GM18508 (cell line): ENCODE measurements around the gene CD300H.
"Not testable (repeated sequence)": the region's sequence is repeated elsewhere in the genome, so short reads cannot be mapped to it uniquely, and the experiment has no call there.

ENCODE experiments used
- ATAC-seq: cut with Tn5 transposase; IDR thresholded peaks from one replicate; pipeline ENCODE4 v1.9.1; 2021; ENCODE audit warnings: moderate number of reproducible peaks; ENCODE audit not compliant: insufficient read depth, unreplicated experiment

Gene CD300H

DNA sequence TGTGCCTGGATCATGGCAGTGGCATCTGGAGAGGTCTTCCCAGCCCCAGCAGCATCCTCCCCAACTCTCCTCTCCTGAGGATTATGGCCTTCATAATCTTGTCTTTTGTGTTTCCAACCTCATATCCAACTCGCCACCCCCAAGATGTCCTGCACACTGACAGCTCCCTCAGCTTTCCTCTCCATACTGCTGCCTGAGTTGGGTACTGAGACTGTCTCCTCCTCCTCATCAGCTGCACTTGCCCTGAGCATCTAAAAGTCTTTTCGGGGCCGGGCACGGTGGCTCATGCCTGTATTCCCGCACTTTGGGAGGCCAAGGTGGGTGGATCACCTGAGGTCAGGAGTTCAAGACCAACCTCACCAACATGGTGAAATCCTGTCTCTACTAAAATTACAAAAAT, 38.1 kb downstream of the CD300H start:
- ATAC-seq: no peak

DNA sequence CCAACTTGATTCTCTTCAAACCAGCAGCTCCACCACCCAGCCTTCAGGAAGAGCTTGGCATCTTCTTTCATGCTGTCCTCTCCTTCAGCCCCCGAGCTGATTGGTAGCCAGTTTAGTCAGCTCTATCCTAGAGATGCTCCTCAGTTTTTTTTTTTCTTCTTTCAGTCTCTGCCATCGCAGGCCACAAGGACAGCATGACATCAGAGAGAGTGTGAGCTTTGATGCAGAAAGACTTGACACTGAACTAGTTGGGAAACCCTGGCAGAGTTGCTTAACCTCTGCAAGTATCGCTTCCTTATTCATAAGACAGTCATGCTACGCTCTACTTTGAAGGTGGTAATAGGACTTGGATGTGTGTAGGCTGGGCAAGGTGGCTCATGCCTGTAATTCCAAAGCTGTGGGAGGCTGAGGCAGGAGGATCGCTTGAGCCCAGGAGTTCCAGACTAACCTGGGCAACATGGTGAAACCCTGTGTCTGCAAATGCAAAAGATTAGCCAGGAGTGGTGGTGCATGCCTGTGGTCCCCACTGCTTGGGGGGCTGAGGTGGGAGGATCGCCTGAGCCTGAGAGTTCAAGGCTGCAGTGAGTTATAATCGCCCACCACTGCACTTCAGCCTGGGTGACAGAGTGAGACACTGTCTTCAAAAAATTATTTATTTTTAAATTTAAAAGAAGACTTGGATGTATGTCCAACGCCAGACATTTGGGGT, 38.7 kb downstream of the CD300H start:
- peak; percentile 75 for ATAC-seq

DNA sequence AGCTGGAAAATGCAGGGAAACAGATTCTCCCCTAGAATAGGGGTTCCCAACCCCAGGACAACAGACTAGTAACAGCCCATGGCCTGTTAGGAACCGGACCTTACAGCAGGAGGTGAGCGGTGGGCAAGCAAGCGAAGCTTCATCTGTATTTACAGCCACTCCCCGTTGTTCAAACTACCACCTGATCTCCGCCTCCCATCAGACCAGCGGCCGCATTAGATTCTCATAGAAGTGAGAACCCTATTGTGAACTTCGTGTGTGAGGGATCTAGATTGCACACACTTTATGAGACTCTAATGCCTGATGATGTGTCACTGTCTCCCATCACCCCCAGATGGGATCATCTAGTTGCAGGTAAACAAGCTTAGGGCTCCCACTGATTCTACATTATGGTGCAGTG, 39.6 kb downstream of the CD300H start:
- ATAC-seq: no peak

DNA sequence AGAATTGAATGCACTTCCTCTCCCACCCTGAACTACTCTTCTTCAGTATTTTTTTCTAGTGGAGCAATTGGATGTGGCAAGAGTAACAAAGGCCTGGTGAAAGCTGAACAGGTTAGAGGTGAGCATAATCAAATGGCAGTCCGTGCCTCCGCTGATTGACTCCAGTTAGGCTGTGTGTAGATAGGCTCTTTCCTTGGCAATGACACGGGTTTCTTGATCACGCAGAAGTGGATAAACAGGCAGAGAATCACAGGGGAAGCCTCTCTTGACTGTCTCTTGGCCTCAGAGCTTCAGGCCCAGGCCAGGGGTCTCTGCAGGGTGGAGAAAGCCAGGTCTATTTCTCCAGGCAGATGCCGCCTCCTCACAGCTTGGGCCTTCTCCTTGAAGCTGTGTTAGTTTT, 40.2 kb downstream of the CD300H start:
- no peak for ATAC-seq

DNA sequence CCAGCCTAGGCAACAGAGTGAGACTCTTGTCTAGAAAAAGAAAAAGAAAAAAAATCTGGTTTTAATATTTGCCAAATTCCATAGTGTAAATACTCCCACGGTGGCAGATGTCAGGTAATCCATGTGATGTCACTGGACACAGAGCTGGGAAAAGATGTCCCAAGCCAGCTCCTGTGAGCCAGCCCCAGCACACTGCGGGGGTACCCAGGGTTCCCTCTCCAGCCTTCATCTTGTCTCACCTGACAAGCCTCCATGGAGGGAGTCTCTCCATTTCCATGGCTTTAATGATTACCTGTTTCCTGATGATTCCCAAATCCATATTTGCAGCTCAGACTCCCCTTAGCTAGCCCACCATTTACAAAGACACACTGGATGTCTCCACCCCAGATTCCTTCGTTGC, 40.6 kb downstream of the CD300H start:
- ATAC-seq: no peak

DNA sequence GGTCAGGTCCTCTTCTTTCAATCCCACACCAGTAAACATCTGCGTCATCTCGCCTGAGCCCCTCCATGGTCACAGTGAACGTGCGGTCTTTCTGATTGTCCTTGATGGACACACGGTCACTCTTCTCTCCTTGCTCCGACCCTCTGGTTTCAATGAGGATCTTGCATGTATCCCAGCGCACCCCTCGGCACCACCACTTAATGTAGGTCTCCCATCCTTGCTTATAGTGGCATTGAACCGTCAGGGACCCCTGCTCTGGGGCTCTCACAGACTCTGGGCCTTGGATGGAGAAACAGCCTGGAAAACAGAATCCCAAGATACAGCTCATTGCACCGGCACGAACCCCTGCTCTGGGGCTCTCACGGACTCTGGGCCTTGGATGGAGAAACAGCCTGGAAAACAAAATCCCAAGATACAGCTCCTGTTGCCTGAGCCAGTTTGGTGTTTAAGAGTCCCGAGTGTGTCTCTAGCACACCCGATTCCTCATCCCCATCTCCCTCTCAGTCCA, 41.5 kb downstream of the CD300H start:
- no peak for ATAC-seq

DNA sequence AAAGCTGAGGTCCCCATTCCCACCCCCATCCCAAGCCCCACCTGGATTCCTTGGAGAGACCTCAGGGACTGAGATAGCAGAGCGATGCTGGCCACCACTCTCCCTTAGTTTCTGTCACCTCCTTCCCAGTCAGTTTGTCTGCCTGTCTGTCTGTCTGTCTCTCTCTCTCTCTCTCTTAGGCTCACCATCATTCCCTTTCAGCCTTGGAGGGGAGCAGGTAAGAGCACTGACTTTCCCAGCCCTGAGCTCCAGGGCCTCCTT, 41.9 kb downstream of the CD300H start:
- ATAC-seq: no peak

DNA sequence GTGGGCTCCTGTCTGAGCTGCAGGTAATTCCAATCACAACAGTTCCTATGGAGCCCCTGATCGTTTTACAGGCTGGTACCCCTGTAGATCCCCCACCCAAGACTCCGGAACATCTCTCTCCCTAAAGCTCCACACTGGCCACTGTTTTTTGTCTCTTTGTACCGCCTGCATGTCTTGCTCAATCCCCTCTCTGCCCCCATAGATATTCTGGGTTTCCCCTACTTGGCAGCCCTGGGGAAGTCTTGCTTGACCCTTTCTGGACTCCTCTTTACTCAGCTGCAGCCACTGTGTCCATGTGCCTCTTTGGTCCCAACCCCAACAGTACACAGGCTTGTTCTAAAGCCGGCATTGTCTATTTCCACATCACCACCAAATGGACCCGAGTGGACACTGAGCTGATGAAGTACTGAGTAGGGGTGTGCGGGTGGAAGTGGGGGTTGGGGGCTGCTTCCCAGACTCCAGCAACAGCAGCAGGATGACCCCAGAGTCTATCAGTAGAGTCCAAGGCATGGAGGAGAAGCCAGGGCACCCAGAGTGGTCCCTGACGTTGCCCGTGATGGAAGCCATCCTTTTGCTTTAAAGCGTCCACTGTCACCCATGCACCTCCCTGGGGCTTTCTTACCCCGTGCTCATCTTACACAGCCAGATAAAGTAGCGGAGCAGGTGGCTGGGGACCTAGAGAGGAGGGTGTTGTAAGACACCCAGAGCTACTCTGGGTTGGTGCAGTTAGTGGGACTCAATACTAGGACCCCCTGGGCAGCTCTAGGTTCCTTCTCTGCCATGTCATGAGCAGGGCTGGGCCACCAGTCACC, 42.5 kb downstream of the CD300H start:
- ATAC-seq: no peak

DNA sequence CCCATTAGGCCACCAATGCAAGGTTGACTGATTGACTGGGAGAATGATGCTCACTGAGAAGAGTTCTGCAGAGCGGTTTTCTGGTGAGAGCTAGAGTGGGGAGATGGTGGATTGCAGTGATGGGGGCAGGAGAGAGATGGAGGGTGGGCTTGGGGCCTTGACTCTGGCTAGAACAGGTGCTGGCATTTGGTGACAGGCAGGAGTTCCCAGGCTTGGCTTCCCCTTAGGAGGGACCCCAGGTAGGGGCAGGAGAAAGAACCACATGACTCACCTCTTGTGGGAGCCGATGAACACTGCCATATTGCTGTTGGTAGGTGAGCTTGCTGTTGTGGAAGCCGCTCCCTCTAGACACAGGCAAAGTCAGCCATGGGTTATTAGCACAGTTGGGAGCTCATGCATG, 44.0 kb downstream of the CD300H start:
- no peak for ATAC-seq

DNA sequence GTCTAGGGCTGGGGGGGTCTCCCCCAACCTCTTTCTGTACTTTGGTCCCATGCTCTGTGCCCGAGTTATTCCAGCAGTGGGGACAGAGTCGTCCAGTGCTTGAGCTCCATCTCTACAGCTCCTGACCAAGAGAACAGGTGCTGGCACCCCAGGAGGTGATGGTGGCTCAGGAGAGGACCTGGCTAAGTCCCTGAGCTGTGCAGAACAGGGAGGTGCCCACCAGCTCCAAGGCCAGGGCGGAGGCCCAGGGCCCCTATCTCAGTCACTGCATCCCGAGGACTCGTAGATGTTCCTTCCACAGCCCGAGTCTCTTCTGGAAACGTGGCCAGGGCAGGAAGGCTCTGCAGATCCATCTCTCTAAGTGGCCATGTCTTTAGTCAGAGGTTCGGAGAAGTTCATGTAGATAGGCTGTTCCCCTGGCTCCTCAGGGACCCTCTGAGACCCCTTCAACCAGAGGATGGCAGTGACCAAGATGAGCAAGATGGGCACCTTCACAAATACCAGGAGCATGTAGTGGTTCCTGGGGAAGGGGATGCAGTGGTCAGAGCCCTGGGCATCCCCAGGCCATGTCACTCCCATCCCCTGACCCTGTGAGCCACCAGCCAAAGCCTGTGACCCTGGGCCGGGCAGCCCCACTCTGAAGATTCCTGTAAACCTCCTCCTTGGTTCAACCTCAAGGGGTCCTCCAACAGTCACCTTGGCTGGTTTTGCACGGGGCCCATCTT, 44.8 kb downstream of the CD300H start:
- ATAC-seq: no peak

DNA sequence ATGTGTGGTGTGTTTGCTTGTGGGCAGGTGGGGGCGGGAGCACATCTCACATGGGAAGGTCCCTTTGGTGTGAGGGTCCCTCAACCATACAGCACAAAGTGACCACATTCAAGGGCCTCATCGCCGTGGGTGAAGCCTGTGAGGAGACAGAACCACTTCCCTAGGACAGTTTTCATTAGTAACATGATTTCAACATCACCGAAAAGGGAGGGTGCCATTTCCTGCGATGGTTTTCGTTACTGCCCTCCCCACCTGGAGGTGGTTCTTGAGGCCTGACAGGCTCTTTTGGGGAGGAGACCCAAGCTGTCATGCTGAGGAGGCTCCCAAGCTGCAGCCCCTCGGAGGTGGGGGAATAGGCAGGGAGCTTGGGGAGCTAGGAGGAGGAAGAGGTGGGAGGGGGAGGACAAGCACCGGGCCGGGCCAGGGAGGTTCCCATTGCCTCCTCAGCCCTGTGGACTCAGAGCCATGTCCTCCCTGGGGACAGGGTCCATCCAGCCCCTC, 45.6 kb downstream of the CD300H start:
- ATAC-seq: no peak

DNA sequence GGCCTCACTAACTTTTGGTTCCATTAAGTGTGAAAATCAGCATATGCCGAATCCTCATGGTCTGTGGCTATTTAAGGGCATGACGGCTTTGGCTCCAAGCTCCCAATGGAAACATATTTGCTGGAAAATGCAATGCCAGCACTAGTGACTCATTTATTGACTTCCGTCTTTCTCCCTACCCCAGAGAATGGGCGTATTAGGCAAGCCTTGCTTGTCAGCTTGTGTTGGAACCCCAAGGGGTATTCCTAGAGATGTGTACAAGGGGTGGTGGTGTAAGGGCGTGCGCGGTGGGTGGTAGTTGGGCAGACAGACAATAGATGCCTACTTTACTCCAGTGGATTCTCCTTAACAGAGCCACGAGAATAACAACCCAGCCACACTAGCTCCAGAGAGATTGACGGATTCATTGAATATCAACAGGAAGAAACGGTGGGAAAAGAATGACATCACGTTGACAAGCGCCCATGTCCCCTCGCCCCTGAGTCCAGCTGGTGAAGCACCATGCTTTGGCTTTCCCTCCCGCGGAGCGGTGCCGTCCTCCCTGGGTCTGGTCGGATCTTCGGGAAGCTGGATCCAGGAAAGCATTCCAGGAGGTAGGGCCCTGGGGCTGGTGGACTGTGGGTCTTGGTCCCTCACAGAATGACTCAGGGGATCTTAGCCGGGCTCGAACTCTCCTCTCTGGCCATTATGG, 46.4 kb downstream of the CD300H start:
- ATAC-seq: no peak

DNA sequence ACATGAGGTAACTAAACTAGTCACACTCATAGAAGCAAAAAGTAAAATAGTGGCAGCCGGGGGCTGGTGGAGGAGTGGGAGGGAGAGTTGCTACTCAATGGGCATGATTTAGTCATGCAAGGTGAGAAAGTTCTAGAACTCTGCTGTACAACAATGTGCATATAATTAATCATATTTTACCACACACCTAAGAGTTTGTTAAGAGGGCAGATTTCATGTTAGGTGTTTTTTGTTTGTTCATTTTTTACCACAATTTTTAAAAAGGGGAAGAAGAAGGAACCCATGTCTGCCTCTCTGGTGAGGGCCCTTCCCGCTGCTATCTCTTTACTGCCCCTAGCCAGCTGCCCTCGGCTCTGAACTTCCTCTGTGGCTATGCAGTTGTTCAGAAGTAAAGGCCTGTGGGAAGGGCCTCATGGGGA, 47.3 kb downstream of the CD300H start:
- ATAC-seq: no peak

DNA sequence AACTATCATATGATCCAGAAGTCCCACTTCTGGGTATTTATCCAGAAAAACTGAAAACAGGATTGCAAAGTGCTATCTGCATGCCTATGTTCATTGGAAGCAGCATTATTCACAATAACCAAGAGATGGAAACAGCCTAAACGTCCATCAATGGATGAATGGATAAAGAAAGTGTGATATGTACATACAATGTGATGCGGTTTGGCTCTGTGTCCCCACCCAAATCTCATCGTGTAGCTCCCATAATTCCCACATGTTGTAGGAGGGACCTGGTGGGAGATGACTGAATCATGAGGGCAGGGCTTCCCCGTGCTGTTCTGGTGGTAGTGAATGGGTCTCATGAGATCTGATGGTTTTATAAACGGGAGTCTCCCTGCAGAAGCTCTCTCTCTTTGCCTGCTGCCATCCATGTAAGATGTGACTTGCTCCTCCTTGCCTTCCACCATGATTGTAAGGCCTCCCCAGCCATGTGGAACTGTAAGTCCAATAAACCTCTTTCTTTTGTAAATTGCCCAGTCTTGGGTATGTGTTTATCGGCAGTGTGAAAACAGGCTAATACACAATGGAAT, 48.8 kb downstream of the CD300H start:
- not testable (repeated sequence) for ATAC-seq

DNA sequence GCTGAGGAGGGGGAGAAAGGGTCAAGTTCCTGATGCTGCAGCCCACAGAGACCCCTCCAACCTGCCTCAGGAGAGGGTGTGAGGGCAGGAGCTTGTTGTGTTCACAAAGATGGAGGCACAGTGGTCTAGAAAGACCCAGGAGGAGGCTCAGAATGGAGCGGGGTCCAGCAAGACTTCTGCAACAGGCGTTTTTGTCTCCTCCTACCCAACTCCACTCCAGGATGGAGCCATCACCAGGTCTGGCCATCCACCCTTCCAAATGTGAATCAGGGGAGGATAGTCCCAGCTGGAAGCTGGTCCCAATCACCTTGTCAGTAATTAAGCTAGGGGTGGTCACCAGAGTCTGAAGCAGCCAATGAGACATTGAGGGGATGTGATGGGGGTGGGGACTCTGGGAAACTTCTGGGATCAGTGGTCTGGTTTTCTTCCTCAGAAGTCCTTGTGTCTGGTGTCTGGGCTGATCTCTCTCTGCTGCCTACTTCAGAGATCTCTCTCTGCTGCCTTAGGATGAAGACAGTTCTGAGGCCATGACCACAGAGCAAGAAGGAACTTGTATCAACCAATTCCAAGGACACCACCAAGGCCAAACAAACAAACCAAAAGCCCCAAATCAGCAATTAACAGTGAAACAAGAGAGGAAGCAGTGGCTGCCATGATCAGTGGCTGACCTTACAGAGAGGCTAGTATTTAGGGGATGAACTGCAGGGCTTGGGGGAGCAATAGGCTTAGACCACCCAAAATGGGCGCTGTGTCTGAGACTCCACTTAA, 50.6 kb downstream of the CD300H start:
- ATAC-seq: no peak

DNA sequence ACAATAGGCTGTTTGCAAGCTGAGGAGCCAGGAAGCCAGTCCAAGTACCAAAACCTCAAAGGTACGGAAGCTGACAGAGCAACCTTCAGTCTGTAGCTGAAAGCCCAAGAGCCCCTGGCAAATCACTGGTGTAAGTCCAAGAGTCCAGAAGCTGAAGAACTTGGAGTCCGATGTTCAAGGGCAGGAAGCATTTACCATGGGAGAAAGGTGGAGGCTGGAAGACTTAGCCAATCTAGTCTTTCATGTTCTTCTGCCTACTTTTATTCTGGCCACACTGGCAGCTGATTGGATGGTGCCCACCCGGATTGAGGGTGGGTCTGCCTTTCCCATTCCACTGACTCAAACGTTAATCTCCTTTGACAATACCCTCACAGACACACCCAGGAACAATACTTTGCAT, 51.4 kb downstream of the CD300H start:
- ATAC-seq: no peak

DNA sequence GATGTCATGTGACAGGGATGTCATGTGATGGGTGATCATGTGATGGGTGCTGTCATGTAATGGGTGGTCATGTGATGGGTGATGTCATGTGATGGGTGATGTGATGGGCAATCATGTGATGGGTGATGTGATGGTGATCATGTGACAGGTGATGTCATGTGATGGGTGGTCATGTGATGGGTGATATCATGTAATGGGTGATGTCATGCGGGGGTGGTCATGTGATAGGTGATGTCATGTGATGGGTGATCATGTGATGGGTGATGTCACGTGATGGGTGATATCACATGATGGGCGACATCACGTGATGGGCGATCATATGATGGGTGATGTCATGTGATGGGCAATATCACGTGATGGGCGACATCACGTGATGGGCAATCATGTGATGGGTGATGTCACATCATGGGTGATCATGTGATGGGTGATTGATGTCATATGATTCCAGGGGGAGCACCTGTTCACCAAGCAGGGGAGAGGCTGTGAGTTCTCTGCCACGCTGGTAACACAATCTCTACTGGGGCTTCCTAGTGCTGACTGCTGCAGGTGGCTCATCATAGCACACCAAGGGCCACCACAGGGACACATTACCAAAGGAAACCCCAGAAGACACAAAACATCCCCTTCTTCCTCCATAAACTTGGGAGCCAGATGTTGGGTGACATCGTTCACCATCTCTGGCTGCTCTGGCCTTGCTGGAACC, 52.5 kb downstream of the CD300H start:
- ATAC-seq: no peak

DNA sequence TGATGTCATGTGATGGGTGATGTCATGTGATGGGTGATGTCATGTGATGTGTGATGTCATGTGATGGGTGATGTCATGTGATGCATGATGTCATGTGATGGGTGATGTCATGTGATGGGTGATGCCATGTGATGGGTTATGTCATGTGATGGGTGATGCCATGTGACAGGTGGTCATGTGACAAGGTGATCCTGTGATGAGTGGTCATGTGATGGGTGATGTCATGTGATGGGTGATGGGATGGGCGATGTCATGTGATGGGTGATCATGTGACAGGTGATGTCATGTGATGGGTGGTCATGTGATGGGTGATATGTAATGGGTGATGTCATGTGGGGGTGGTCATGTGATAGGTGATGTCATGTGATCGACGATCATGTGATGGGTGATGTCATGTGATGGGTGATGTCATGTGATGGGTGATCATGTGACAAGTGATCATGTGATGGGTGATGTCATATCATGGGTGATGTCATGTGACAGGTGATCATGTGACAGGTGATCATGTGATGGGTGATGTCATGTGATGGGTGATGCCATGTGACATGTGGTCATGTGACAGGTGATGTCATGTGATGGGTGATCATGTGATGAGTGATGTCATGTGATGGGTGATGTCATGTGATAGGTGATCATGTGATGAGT, 53.2 kb downstream of the CD300H start:
- no peak for ATAC-seq
